Thyroid gland (tissue), 4 donors: Measurements from ENCODE around the gene TPCN1. TPM values are rescaled to one million over a fixed set of nuclear protein-coding genes. Genes with fewer than 3 reads are reported as not detected.
A peak's percentile ranks its signal among the peaks of the same experiment; 100 is the strongest.

Experiments
- DNase-seq, 2 donors: peaks; one replicate each; pipeline ENCODE4 v3.0.0-alpha.2; 2019
- H3K27ac ChIP-seq, 3 donors: fragments of 200-600 bp; sonication (generic); 1 replicate in 2 of 3; 2 replicates in 1 of 3; pipeline ENCODE4 v1.5.1; 2016 to 2019; ENCODE audit warnings: mild to moderate bottlenecking in 1 of 3, moderate library complexity in 1 of 3
- H3K27me3 ChIP-seq: fragments of 200-600 bp; sonication (generic); one replicate; pipeline ENCODE4 v1.5.1; 2019
- H3K36me3 ChIP-seq, 2 donors: fragments of 200-600 bp; sonication (generic); one replicate each; pipeline ENCODE4 v1.5.1; 2016 to 2019
- H3K4me1 ChIP-seq, 2 donors: fragments of 200-600 bp; sonication (generic); one replicate each; pipeline ENCODE4 v1.5.1; 2017 to 2019
- H3K4me3 ChIP-seq, 3 donors: fragments of 200-600 bp; sonication (generic); replicated peaks in 1 of 3; 1 replicate in 2 of 3; 2 replicates in 1 of 3; pipeline ENCODE4 v1.5.1; 2016; ENCODE audit warnings: mild to moderate bottlenecking in 1 of 3
- H3K9me3 ChIP-seq: fragments of 200-600 bp; sonication (generic); one replicate; pipeline ENCODE4 v1.5.1; 2017
- POLR2A ChIP-seq, 2 donors: fragments of 450-650 bp; IDR thresholded peaks; one replicate each; pipeline ENCODE4 v1.6.1; 2017; ENCODE audit warnings: antibody characterized with exemption in 2 of 2, mild to moderate bottlenecking in 2 of 2, moderate library complexity in 1 of 2
- WGBS, 2 donors: methylation state at CpG; one replicate each; pipeline ENCODE4 v1.1.5; 2017; 5-methylcytosine and 5-hydroxymethylcytosine counted together
- intact Hi-C: fragments of 100-400 bp; cut with DNase I; formaldehyde crosslinking; loops from one replicate; pipeline ENCODE4 v1.15.1; 2023
- total RNA-seq, 4 donors: library from RNA; depleted of rRNA; stranded (reverse); fragments of >200 nt; gene quantifications; one replicate each; pipeline ENCODE4 v1.2.3, GENCODE V29; 2016
- TF ChIP-seq, protein P1 (sequence below), 6 experiments: fragments of 200-600 bp in 3 of 6; fragments of 450-650 bp in 3 of 6; sonication (generic) in 3 of 6; IDR thresholded peaks; one replicate each; pipeline ENCODE4 v1.5.1; 2016 to 2019; ENCODE audit warnings: antibody characterized with exemption in 6 of 6, mild to moderate bottlenecking in 2 of 6, inconsistent platforms in 1 of 6, moderate library complexity in 1 of 6

Gene TPCN1
- total RNA-seq, 4 donors from 2014 or later = 58.3 to 135 (median 109) TPM

DNA sequence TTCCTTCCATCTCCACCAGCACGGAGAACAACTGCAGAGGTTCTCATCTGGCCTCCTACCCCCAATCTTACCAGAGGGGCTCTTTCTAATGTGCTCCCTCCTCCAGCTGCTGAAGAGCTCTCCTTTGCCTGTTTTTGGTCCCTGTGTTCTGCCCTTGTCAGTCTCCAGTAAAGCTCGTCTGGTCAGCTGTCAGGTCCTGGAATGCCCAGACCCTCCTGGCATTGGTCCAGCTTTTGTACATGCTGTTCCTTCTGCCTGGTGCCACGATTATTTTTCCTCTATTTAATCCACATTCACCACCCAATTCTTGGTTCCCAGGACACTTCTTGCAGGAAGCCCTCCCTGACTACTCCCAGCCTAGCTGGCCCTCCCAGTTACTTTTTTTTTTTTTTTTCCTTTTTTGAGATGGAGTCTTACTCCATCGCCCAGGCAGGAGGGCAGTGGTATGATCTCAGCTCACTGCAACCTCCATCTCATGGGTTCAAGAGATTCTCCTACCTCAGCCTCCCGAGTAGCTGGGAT is 107.2 kb downstream of the TPCN1 start:
- no peaks in the 10 kb centered on the region for H3K27me3 ChIP-seq
- no peaks in the 10 kb centered on the region for H3K9me3 ChIP-seq
- H3K4me1 ChIP-seq = peaks cover 4 to 6% of the 10 kb centered on the region in 2 donors
- H3K36me3 ChIP-seq = peaks cover 0 to 6% of the 10 kb centered on the region in 2 donors
- H3K27ac ChIP-seq = no peak overlapping the region
- H3K4me3 ChIP-seq = no peak overlapping the region
- TF ChIP-seq POLR2A (IDR thresholded peaks at IDR 0.05) = no peak
- intact Hi-C loops = no loop called here
- DNase-seq = no peak
- 85% methylated on average over 5 of the region's 5 CpGs for WGBS, 2 donors

DNA sequence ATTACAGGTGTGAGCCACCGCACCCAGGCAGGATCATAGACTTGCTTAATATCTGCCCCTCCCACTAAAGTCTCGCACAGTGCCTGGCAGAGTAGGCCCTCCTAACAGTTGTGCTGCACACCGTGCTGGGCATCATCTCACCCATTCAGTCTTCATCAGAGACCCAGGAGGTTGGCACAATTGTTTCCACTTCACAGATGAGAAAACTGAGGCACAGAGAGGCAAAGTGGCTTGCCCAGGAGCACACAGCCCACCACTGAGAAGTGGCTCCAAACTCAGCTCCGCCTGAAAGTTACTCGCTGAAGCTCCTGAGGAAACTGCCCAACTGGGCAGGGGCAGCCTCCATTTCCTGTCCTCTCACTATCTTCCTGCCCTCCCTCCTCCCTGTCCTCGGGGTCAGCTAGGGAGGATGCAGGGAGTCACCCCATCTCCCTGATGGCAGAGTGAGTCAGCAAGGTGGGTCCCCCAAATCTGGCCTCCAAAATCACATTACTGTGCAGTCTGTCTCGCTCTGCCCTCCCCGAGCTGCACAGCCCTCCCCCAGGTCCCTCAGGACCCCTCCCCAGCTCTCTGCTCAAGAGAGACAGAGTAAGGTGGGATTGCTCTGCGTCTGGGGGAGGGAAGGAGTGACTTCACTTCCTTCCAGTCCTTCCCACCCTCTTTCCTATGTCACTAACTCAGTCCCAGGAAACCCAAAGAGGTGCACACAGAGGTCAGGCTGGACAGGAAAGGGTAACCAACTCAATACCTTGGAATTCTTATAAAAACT is 107.9 kb downstream of the TPCN1 start:
- H3K27ac ChIP-seq = no peak overlapping the region
- H3K4me3 ChIP-seq = no peak overlapping the region
- TF ChIP-seq, protein P1, sequence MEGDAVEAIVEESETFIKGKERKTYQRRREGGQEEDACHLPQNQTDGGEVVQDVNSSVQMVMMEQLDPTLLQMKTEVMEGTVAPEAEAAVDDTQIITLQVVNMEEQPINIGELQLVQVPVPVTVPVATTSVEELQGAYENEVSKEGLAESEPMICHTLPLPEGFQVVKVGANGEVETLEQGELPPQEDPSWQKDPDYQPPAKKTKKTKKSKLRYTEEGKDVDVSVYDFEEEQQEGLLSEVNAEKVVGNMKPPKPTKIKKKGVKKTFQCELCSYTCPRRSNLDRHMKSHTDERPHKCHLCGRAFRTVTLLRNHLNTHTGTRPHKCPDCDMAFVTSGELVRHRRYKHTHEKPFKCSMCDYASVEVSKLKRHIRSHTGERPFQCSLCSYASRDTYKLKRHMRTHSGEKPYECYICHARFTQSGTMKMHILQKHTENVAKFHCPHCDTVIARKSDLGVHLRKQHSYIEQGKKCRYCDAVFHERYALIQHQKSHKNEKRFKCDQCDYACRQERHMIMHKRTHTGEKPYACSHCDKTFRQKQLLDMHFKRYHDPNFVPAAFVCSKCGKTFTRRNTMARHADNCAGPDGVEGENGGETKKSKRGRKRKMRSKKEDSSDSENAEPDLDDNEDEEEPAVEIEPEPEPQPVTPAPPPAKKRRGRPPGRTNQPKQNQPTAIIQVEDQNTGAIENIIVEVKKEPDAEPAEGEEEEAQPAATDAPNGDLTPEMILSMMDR (IDR thresholded peaks at IDR 0.05) = no peak
- TF ChIP-seq POLR2A (IDR thresholded peaks at IDR 0.05) = no peak
- no peak for DNase-seq
- peaks cover 0 to 6% of the 10 kb centered on the region in 2 donors for H3K36me3 ChIP-seq
- peaks cover 4 to 14% of the 10 kb centered on the region in 2 donors for H3K4me1 ChIP-seq
- no peaks in the 10 kb centered on the region for H3K9me3 ChIP-seq
- WGBS, 2 donors = 82 to 87% methylated on average over 9 of the region's 9 CpGs
- no peaks in the 10 kb centered on the region for H3K27me3 ChIP-seq
- intact Hi-C loops = no loop called here

DNA sequence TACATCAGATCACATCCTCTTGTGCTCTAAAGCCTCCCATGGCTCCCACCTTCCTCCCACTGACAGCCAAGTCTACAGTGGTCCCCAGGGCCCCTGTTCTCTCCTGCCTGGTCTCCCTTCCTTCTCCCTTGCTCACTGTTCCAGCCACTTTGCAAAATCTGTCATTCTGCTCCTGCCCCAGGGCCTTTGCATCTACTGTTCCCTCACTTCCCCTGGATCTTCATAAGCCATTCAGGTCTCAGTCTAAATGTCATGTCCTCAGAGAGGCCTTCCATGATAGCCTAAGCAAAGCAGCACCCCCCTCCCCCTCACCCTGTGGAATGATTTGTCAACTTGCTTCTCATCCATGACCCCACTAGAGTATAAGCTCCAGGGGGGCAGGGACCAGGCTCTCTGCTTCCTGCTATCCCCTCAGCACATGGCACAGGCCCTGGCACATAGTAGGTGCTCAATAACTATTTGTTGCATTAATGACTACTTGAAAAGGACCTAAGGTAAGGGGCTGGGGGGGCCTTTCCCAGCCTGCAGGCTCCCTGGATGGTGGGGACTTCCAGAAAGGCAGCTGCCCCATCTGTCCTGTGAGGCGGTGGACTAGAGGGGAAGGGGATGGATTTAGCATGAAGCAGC is 108.6 kb downstream of the TPCN1 start:
- Histone ChIP-seq H3K9me3 (no peaks in the 10 kb centered on the region), H3K36me3 (peaks cover 0 to 6% of the 10 kb centered on the region in 2 donors), H3K27ac (no peak overlapping the region), H3K4me1 (peaks cover 4 to 17% of the 10 kb centered on the region in 2 donors), H3K4me3 (no peak overlapping the region), H3K27me3 (no peaks in the 10 kb centered on the region)
- 100% methylated on average over 1 of the region's 1 CpG for WGBS, 2 donors
- intact Hi-C loops = loop anchor here (10.0 kb wide), 1 partner anchor 135 kb away; no protein-coding TSS in a partner anchor
- no peak for DNase-seq
- TF ChIP-seq, protein P1 (IDR thresholded peaks at IDR 0.05) = no peak
- TF ChIP-seq POLR2A (IDR thresholded peaks at IDR 0.05) = no peak

DNA sequence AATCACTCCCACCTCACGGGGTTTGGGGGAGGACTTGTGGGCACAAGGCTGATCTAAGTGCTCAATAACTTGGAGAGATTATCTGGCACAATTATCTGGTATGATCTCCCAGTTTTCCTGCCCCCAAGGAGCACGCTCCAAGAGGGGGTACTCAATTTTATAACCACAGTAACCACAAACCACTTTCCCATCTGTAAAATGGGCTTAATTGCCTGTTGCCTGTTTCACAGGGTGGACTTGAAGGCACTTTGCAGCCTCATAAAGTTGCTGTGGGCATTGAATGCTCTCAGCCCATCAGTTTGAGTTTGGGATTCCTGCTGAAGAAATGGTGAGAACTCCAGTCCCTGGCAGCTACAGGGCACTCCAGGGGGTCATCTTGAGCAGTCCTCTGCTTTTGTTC is 109.2 kb downstream of the TPCN1 start:
- Histone ChIP-seq H3K36me3 (peaks cover 0 to 6% of the 10 kb centered on the region in 2 donors), H3K4me1 (peaks cover 4 to 21% of the 10 kb centered on the region in 2 donors), H3K27ac (no peak overlapping the region), H3K4me3 (no peak overlapping the region), H3K9me3 (no peaks in the 10 kb centered on the region), H3K27me3 (no peaks in the 10 kb centered on the region)
- WGBS, 2 donors = 91 to 100% methylated on average over 2 of the region's 2 CpGs
- no peak for TF ChIP-seq POLR2A (IDR thresholded peaks at IDR 0.05)
- TF ChIP-seq, protein P1 (IDR thresholded peaks at IDR 0.05) = no peak
- intact Hi-C loops = loop anchor here (10.0 kb wide), 1 partner anchor 136 kb away; no protein-coding TSS in a partner anchor
- DNase-seq = no peak

DNA sequence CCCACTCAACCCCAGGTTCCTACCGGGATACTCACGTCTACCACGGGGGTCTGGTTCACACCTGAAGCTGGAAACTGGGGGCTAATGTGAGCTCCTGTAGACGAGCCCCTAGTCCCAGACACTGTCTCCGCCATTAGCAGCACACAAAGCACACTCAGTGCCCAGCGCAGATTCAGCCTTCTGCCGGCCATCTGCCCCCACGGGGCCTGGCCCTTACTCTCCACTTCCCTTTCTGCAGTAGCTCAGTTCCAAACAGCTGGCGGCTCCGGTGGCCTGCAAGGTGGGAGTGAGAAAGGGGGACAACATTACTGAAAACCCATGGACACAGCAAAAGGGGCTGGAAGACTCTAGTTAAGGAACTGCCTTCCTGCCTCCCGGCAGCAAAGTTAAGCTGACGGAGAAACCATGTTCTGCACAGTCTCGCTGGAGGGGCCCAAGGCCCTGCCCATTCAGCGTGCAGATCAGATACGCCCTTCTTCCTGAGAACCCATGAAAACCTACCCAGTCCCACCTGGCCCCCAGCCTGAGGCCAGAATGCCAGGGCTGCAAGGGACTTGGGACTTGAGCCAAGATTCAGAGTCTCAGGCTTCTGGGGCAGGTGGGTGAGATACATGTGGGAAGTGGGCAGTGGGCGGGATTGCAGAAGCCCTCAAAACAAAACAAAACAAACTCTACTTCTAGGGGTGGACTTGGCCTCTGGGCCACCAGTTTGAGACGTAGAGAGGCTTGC is 111.6 kb downstream of the TPCN1 start:
- DNase-seq = no peak
- H3K4me3 ChIP-seq = peak overlapping the region in 1 of 3 donors; percentile 44
- intact Hi-C loops = loop anchor here (10.0 kb wide), 1 partner anchor 138 kb away; no protein-coding TSS in a partner anchor
- no peak overlapping the region for H3K27ac ChIP-seq
- no peaks in the 10 kb centered on the region for H3K9me3 ChIP-seq
- H3K27me3 ChIP-seq = no peaks in the 10 kb centered on the region
- TF ChIP-seq, protein P1 (IDR thresholded peaks at IDR 0.05) = no peak
- no peak for TF ChIP-seq POLR2A (IDR thresholded peaks at IDR 0.05)
- 79 to 90% methylated on average over 16 of the region's 17 CpGs for WGBS, 2 donors
- peaks cover 0 to 6% of the 10 kb centered on the region in 2 donors for H3K36me3 ChIP-seq
- H3K4me1 ChIP-seq = peaks cover 4 to 24% of the 10 kb centered on the region in 2 donors
